HepG2 (cell line): ENCODE data around the gene HMG20B. TPM values are rescaled to one million over a fixed set of nuclear protein-coding genes. Genes with fewer than 3 reads are reported as not detected.

Experiments
- DNMT1 ChIP-seq: sonication (generic); formaldehyde crosslinking; IDR thresholded peaks from 2 replicates; pipeline ENCODE4 v1.5.1; 2020; ENCODE audit warnings: mild to moderate bottlenecking, missing genetic modification reagents
- ELF1 ChIP-seq: sonication (generic); formaldehyde crosslinking; IDR thresholded peaks from 2 replicates; pipeline ENCODE4 v1.4.0; 2020; ENCODE audit warnings: missing genetic modification reagents
- GATAD1 ChIP-seq: IDR thresholded peaks from 2 replicates; pipeline ENCODE4 v1.6.1; 2016; ENCODE audit warnings: missing genetic modification reagents, missing compliant biosample characterization
- NFE2L1 ChIP-seq: sonication (generic); formaldehyde crosslinking; IDR thresholded peaks from 2 replicates; pipeline ENCODE4 v1.4.0; 2020; ENCODE audit warnings: missing genetic modification reagents, mild to moderate bottlenecking, borderline replicate concordance
- NR2F1 ChIP-seq, 2 experiments: fragments of 450-650 bp in 1 of 2; formaldehyde crosslinking in 1 of 2; IDR thresholded peaks; 2 replicates each; pipeline versions ENCODE4 v1.5.0 to v1.6.1; 2016 to 2020; ENCODE audit warnings: mild to moderate bottlenecking in 1 of 2, missing compliant biosample characterization in 1 of 2, missing genetic modification reagents in 1 of 2, moderate library complexity in 1 of 2
- ZNF224 ChIP-seq: sonication (generic); formaldehyde crosslinking; IDR thresholded peaks from 2 replicates; pipeline ENCODE4 v1.5.0; 2020; ENCODE audit warnings: mild to moderate bottlenecking, missing genetic modification reagents
- ZNF431 ChIP-seq: sonication (generic); formaldehyde crosslinking; IDR thresholded peaks from 2 replicates; pipeline ENCODE4 v1.9.0; 2022; ENCODE audit warnings: missing genetic modification reagents, low read depth, mild to moderate bottlenecking, borderline replicate concordance
- ZNF816 ChIP-seq: sonication (generic); formaldehyde crosslinking; IDR thresholded peaks from 2 replicates; pipeline ENCODE4 v1.8.0; 2022; ENCODE audit warnings: missing genetic modification reagents, mild to moderate bottlenecking, borderline replicate concordance
- polyA plus RNA-seq, 8 experiments: library from polyadenylated mRNA; depleted of rRNA in 3 of 8; stranded (reverse) in 7 of 8; unstranded in 1 of 8; fragments of >200 nt; fragmentation: Illumina TruSeq in 4 of 8; extraction: Trizol in 4 of 8; gene quantifications; 2 replicates each; pipeline versions ENCODE4 v1.2.1 to v1.2.3, GENCODE V29; 2011 to 2016; ENCODE audit warnings: low read depth in 4 of 8, missing spikeins in 1 of 8, mixed read lengths in 1 of 8; ENCODE audit not compliant: insufficient read depth in 1 of 8
- total RNA-seq, 5 experiments: library from RNA; depleted of rRNA; stranded (reverse); fragments of >200 nt; fragmentation: Illumina TruSeq; extraction: Trizol; gene quantifications; 2 replicates each; pipeline ENCODE4 v1.2.3, GENCODE V29; 2016; ENCODE audit warnings: low read depth in 1 of 5
- TF ChIP-seq, protein P1 (sequence below): sonication (generic); formaldehyde crosslinking; IDR thresholded peaks from 2 replicates; pipeline ENCODE4 v1.4.0; 2020; ENCODE audit warnings: missing genetic modification reagents
- TF ChIP-seq, protein P2 (sequence below), 2 experiments: fragments of 450-650 bp in 1 of 2; sonication (generic) in 1 of 2; formaldehyde crosslinking in 1 of 2; IDR thresholded peaks; 2 replicates each; pipeline versions ENCODE4 v1.6.1 to v1.8.0; 2016 to 2022; ENCODE audit warnings: antibody characterized with exemption in 1 of 2, mild to moderate bottlenecking in 1 of 2, missing genetic modification reagents in 1 of 2
- TF ChIP-seq, protein P3 (sequence below): sonication (generic); formaldehyde crosslinking; IDR thresholded peaks from 2 replicates; pipeline ENCODE4 v1.8.0; 2022; ENCODE audit warnings: mild to moderate bottlenecking, missing genetic modification reagents

Gene HMG20B
- total and polyA plus RNA-seq, 2 of the 13 experiments (the other 11 are each of a cell fraction or from before 2014, with no cell fraction given) = 23.9 to 29.2 TPM

DNA sequence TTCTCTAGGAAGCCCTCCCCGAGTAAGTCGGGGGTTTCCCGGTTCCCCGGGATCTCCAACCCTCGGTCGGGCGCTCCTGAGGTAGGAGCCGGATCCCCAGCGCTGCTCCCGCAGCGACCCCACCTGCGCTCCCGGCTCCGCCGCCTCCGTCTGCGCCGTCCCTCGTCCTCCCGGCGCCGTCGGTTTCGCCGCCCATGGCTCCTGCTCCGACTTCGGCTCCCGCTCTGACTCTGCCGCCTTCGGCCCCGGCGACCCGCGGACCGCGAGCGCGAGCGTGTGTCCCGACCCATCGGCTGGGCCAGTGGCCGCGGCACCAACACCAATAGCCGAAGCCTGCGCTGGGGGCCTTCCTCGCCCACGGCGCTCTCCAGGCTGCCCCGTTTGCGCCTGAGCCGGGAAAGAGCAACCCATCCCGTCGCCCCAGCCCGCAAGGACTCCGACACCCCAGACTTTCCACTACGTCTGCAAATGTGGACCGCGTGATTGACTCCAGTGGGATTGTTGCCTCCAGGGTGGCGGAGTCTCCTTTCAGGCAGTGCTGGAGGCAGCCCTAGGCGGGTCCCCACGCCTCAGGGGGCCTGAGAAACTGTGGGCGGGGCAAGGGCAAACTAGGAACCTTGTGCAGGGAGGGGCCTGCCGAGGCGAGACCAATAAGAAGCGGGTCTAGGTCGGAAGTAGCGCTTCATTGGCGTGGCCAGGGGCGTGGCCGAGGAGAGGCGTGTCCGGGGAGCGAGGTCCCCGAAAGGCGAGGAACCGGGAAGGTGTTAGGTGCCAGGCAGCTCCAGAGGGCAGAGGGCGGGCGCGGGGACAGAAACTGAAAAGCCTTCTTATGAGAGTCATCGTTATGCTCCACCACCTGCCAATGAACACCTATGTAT is 54.0 kb downstream of the HMG20B start, which contains the start of gene CACTIN (continued):
- TF ChIP-seq, protein P1, sequence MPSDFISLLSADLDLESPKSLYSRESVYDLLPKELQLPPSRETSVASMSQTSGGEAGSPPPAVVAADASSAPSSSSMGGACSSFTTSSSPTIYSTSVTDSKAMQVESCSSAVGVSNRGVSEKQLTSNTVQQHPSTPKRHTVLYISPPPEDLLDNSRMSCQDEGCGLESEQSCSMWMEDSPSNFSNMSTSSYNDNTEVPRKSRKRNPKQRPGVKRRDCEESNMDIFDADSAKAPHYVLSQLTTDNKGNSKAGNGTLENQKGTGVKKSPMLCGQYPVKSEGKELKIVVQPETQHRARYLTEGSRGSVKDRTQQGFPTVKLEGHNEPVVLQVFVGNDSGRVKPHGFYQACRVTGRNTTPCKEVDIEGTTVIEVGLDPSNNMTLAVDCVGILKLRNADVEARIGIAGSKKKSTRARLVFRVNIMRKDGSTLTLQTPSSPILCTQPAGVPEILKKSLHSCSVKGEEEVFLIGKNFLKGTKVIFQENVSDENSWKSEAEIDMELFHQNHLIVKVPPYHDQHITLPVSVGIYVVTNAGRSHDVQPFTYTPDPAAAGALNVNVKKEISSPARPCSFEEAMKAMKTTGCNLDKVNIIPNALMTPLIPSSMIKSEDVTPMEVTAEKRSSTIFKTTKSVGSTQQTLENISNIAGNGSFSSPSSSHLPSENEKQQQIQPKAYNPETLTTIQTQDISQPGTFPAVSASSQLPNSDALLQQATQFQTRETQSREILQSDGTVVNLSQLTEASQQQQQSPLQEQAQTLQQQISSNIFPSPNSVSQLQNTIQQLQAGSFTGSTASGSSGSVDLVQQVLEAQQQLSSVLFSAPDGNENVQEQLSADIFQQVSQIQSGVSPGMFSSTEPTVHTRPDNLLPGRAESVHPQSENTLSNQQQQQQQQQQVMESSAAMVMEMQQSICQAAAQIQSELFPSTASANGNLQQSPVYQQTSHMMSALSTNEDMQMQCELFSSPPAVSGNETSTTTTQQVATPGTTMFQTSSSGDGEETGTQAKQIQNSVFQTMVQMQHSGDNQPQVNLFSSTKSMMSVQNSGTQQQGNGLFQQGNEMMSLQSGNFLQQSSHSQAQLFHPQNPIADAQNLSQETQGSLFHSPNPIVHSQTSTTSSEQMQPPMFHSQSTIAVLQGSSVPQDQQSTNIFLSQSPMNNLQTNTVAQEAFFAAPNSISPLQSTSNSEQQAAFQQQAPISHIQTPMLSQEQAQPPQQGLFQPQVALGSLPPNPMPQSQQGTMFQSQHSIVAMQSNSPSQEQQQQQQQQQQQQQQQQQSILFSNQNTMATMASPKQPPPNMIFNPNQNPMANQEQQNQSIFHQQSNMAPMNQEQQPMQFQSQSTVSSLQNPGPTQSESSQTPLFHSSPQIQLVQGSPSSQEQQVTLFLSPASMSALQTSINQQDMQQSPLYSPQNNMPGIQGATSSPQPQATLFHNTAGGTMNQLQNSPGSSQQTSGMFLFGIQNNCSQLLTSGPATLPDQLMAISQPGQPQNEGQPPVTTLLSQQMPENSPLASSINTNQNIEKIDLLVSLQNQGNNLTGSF (CRISPR knock-in tag) = 0 out of 2 replicates have a peak, but pooled peaks have one; percentile 48
- TF ChIP-seq ZNF224 (CRISPR knock-in tag) (no peak), NR2F1 (CRISPR knock-in tag; IDR thresholded peaks at IDR 0.05) (no peak), ELF1 (CRISPR knock-in tag) (peak; percentile 89), GATAD1 (CRISPR knock-in tag) (peak; percentile 100), NFE2L1 (CRISPR knock-in tag) (0 out of 2 replicates have a peak, but pooled peaks have one; percentile 32), DNMT1 (CRISPR knock-in tag) (no peak; the same call in 1 of the 2 replicates), ZNF431 (0 out of 2 replicates have a peak, but pooled peaks have one; percentile 68), ZNF816 (no peak)
- TF ChIP-seq, protein P2, sequence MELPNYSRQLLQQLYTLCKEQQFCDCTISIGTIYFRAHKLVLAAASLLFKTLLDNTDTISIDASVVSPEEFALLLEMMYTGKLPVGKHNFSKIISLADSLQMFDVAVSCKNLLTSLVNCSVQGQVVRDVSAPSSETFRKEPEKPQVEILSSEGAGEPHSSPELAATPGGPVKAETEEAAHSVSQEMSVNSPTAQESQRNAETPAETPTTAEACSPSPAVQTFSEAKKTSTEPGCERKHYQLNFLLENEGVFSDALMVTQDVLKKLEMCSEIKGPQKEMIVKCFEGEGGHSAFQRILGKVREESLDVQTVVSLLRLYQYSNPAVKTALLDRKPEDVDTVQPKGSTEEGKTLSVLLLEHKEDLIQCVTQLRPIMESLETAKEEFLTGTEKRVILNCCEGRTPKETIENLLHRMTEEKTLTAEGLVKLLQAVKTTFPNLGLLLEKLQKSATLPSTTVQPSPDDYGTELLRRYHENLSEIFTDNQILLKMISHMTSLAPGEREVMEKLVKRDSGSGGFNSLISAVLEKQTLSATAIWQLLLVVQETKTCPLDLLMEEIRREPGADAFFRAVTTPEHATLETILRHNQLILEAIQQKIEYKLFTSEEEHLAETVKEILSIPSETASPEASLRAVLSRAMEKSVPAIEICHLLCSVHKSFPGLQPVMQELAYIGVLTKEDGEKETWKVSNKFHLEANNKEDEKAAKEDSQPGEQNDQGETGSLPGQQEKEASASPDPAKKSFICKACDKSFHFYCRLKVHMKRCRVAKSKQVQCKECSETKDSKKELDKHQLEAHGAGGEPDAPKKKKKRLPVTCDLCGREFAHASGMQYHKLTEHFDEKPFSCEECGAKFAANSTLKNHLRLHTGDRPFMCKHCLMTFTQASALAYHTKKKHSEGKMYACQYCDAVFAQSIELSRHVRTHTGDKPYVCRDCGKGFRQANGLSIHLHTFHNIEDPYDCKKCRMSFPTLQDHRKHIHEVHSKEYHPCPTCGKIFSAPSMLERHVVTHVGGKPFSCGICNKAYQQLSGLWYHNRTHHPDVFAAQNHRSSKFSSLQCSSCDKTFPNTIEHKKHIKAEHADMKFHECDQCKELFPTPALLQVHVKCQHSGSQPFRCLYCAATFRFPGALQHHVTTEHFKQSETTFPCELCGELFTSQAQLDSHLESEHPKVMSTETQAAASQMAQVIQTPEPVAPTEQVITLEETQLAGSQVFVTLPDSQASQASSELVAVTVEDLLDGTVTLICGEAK (IDR thresholded peaks at IDR 0.05) = no peak
- TF ChIP-seq, protein P2 (CRISPR knock-in tag; IDR thresholded peaks at IDR 0.05) = peak; percentile 79
- TF ChIP-seq, protein P3, sequence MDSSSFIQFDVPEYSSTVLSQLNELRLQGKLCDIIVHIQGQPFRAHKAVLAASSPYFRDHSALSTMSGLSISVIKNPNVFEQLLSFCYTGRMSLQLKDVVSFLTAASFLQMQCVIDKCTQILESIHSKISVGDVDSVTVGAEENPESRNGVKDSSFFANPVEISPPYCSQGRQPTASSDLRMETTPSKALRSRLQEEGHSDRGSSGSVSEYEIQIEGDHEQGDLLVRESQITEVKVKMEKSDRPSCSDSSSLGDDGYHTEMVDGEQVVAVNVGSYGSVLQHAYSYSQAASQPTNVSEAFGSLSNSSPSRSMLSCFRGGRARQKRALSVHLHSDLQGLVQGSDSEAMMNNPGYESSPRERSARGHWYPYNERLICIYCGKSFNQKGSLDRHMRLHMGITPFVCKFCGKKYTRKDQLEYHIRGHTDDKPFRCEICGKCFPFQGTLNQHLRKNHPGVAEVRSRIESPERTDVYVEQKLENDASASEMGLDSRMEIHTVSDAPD (CRISPR knock-in tag) = no peak
